Keratinocyte (primary cell): ENCODE measurements around the gene KLHL22. TPM values are rescaled to one million over a fixed set of nuclear protein-coding genes. Genes with fewer than 3 reads are reported as not detected.
"Not testable (repeated sequence)": the region's sequence is repeated elsewhere in the genome, so short reads cannot be mapped to it uniquely, and the experiment has no call there.

ENCODE experiments used
- DNase-seq: peaks from one replicate; pipeline ENCODE4 v3.0.0-alpha.2; 2011; ENCODE audit warnings: low read depth, missing footprints, low spot score
- FAIRE-seq: peaks from 2 replicates; lab custom pipeline; 2011; peaks lifted over from hg19 to GRCh38; lab: Jason Lieb, UNC
- H2AFZ ChIP-seq: 2 replicates; pipeline ENCODE4 v1.6.0; 2012; ENCODE audit warnings: low read length, control low read depth, inconsistent platforms; ENCODE audit not compliant: control insufficient read depth
- H3K27ac ChIP-seq: 2 replicates; pipeline ENCODE4 v1.5.1; 2011; ENCODE audit warnings: low read length; ENCODE audit not compliant: control insufficient read depth, insufficient read depth
- H3K27me3 ChIP-seq: 3 replicates; pipeline ENCODE4 v1.6.0; 2011; ENCODE audit warnings: low read length; ENCODE audit not compliant: control insufficient read depth, insufficient read depth; ENCODE audit errors: extremely low read depth
- H3K36me3 ChIP-seq, 2 experiments: 2 replicates in 1 of 2; 3 replicates in 1 of 2; pipeline ENCODE4 v1.5.1; 2011; ENCODE audit warnings: low read length in 2 of 2, mild to moderate bottlenecking in 1 of 2; ENCODE audit not compliant: control insufficient read depth in 2 of 2, insufficient read depth in 2 of 2; ENCODE audit errors: extremely low read depth in 1 of 2
- H3K4me1 ChIP-seq: 3 replicates; pipeline ENCODE4 v1.5.1; 2011; ENCODE audit warnings: low read length; ENCODE audit not compliant: control insufficient read depth, insufficient read depth; ENCODE audit errors: extremely low read depth
- H3K4me2 ChIP-seq: 3 replicates; pipeline ENCODE4 v1.6.0; 2011; ENCODE audit warnings: low read depth, low read length; ENCODE audit not compliant: control insufficient read depth, insufficient read depth; ENCODE audit errors: extremely low read depth
- H3K4me3 ChIP-seq, 3 experiments: fragments of 200-600 bp in 1 of 3; sonication (generic) in 1 of 3; 2 replicates in 2 of 3; 3 replicates in 1 of 3; pipeline ENCODE4 v1.5.1; 2011 to 2016; ENCODE audit warnings: low read length in 3 of 3, mild to moderate bottlenecking in 3 of 3, control low read depth in 2 of 3, inconsistent platforms in 1 of 3, low read depth in 1 of 3, mixed read lengths in 1 of 3, mixed run types in 1 of 3, moderate library complexity in 1 of 3; ENCODE audit not compliant: control insufficient read depth in 2 of 3, insufficient read depth in 2 of 3; ENCODE audit errors: extremely low read depth in 1 of 3
- H3K79me2 ChIP-seq: 2 replicates; pipeline ENCODE4 v1.6.0; 2012; ENCODE audit warnings: low read length; ENCODE audit not compliant: control insufficient read depth, insufficient read depth
- H3K9ac ChIP-seq: 3 replicates; pipeline ENCODE4 v1.6.0; 2011; ENCODE audit warnings: low read length; ENCODE audit not compliant: control insufficient read depth, insufficient read depth; ENCODE audit errors: extremely low read depth
- H3K9me1 ChIP-seq: 3 replicates; pipeline ENCODE4 v1.6.0; 2011; ENCODE audit warnings: low read length; ENCODE audit not compliant: control insufficient read depth, insufficient read depth; ENCODE audit errors: extremely low read depth
- H3K9me3 ChIP-seq: 2 replicates; pipeline ENCODE4 v1.5.1; 2012; ENCODE audit warnings: low read depth, low read length; ENCODE audit not compliant: control insufficient read depth
- H4K20me1 ChIP-seq: 3 replicates; pipeline ENCODE4 v1.6.0; 2011; ENCODE audit warnings: low read length; ENCODE audit not compliant: control insufficient read depth, insufficient read depth; ENCODE audit errors: extremely low read depth
- CTCF ChIP-seq, 3 experiments: IDR thresholded peaks in 1 of 3; conservative IDR thresholded peaks in 1 of 3; optimal IDR thresholded peaks in 1 of 3; 2 replicates in 2 of 3; 3 replicates in 1 of 3; pipeline versions ENCODE3 to v1.5.1; 2011; ENCODE audit warnings: low read length in 3 of 3, mild to moderate bottlenecking in 3 of 3, moderate library complexity in 2 of 3, control low read depth in 1 of 3, inconsistent platforms in 1 of 3; ENCODE audit not compliant: insufficient read depth in 2 of 3; ENCODE audit errors: extremely low read depth in 1 of 3
- EZH2 ChIP-seq: IDR thresholded peaks from one replicate; pipeline ENCODE4 v1.6.1; 2012; ENCODE audit warnings: inconsistent platforms, mild to moderate bottlenecking, low read length, moderate library complexity
- dilution Hi-C: fragments of 300-500 bp; cut with MboI; formaldehyde crosslinking; loops from one replicate; pipeline ENCODE4 v1.7.0; 2020; ENCODE audit warnings: low sequenced_read_pairs; ENCODE audit not compliant: extremely low pct_ligation_motif_present
- polyA plus RNA-seq, 5 experiments: library from polyadenylated mRNA; depleted of rRNA in 3 of 5; stranded (reverse) in 3 of 5; stranded (forward) in 1 of 5; unstranded in 1 of 5; fragments of >200 nt; gene quantifications; 1 replicate in 1 of 5; 2 replicates in 3 of 5; 3 replicates in 1 of 5; pipeline versions ENCODE4 v1.2.1 to v1.2.3, GENCODE V29; 2011 to 2012; ENCODE audit warnings: missing spikeins in 2 of 5, low read depth in 1 of 5, low replicate concordance in 1 of 5

The KLHL22 gene
- polyA plus RNA-seq, 1 donor (not counting 4 experiments of a cell fraction or from before 2014, with no cell fraction given), result 9.3 TPM

DNA sequence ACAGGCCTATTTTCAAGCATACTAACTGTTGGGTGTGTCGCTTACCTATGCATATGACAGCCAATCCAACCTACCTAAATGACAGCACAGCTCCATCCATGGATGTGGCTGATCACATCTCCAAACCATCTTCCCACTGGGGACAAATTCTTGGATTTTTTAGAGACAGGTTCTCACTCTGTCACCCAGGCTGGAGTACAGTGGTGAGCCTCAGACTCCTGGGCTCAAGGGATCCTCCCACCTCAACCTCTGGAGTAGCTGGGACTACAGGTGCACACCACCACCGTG lies 76.0 kb downstream of the KLHL22 start:
- dilution Hi-C loops, result no loop called here
- no peaks in the 10 kb centered on the region for H3K9me1 ChIP-seq

DNA sequence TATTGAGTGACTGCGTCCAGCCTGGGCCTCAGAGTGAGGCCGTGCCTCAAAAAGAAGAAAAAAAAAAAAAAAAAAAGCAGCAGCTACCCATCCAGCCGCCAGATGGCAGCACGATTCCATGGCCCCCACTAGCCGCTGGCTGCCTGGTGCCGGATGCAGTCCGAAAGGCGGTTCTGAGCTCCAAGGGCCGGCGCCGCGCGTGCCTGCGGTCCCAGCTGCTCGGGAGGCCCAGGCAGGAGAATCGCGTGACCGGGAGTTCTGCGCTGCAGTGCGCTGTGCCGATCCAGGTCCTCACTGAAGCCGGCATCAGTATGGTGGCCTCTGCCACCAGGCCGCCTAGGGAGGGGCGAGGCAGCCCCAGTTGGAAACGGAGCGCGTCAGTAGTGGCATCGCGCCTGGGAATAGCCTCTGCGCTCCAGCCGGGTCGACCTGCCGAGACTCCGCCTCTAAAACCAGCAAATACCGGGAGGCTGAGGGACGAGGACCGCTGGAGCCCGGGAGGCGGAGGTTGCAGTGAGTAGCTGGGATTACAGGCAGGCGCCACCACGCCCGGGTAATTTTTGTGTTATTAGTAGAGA lies 77.3 kb downstream of the KLHL22 start:
- Histone ChIP-seq H3K4me3 (peak overlapping the region in 2 of 3 experiments; percentile 55 to 61), H3K4me1 (no peaks in the 10 kb centered on the region)
- dilution Hi-C loops, result no loop called here

More for the DNA sequence above, 76.0 kb downstream of the KLHL22 start:
- H3K27ac ChIP-seq, result no peak overlapping the region
- no peaks in the 10 kb centered on the region for H3K4me1 ChIP-seq
- H3K4me3 ChIP-seq, result no peak overlapping the region
- no peak overlapping the region for H2AFZ ChIP-seq
- no peaks in the 10 kb centered on the region for H3K9me3 ChIP-seq
- no peak overlapping the region for H3K4me2 ChIP-seq
- no peaks in the 10 kb centered on the region for H4K20me1 ChIP-seq
- FAIRE-seq (no peak), DNase-seq (no peak)
- H3K27me3 ChIP-seq, result peaks cover 13% of the 10 kb centered on the region
- no peaks in the 10 kb centered on the region for H3K79me2 ChIP-seq
- TF ChIP-seq EZH2 (no peak), CTCF (optimal IDR thresholded peaks at IDR 0.05 in 1 of 3, IDR thresholded peaks at IDR 0.05 in 1 of 3, conservative IDR thresholded peaks at IDR 0.05 in 1 of 3; ENCODE audit: extremely low read depth in 1 of 3, insufficient read depth in 2 of 3, low read length in 3 of 3) (no peak)
- H3K36me3 ChIP-seq, result no peaks in the 10 kb centered on the region
- H3K9ac ChIP-seq, result no peak overlapping the region

GRCh38 chr22:20415699-20416098 lies 79.9 kb downstream of the KLHL22 start:
- H3K36me3 ChIP-seq, dilution Hi-C loops, DNase-seq: not testable (repeated sequence)

More for the DNA sequence above, 77.3 kb downstream of the KLHL22 start:
- DNase-seq (peak; percentile 26), FAIRE-seq (no peak)
- no peak overlapping the region for H3K27ac ChIP-seq
- peak overlapping the region; percentile 9 for H3K9ac ChIP-seq
- H3K4me2 ChIP-seq, result peak overlapping the region; percentile 73
- TF ChIP-seq EZH2 (no peak), CTCF (optimal IDR thresholded peaks at IDR 0.05 in 1 of 3, IDR thresholded peaks at IDR 0.05 in 1 of 3, conservative IDR thresholded peaks at IDR 0.05 in 1 of 3; ENCODE audit: extremely low read depth in 1 of 3, insufficient read depth in 2 of 3, low read length in 3 of 3) (peak; percentile 63 to 97 (median 75))
- H3K9me3 ChIP-seq, result no peaks in the 10 kb centered on the region
- no peaks in the 10 kb centered on the region for H3K79me2 ChIP-seq
- peaks cover 2% of the 10 kb centered on the region for H3K27me3 ChIP-seq
- H4K20me1 ChIP-seq, result no peaks in the 10 kb centered on the region
- no peaks in the 10 kb centered on the region for H3K9me1 ChIP-seq
- no peaks in the 10 kb centered on the region for H3K36me3 ChIP-seq
- peak overlapping the region; percentile 88 for H2AFZ ChIP-seq

DNA sequence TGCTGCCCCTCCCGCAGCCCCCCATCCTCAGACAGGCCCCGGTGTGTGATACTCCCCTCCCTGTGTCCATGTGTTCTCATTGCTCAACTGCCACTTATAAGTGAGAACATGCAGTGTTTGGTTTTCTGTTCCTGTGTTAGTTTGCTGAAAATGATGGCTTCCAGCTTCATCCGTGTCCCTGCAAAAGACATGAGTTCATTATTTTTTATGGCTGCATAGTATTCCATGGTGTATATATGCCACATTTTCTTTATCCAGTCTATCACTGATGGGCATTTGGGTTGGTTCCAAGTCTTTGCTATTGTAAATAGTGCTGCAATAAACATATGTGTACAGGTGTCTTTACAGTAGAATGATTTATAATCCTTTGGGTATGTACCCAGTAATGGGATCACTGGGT lies 80.4 kb downstream of the KLHL22 start:
- not testable (repeated sequence) for DNase-seq, FAIRE-seq

More at GRCh38 chr22:20415699-20416098, 79.9 kb downstream of the KLHL22 start:
- not testable (repeated sequence) for FAIRE-seq, H2AFZ ChIP-seq, H3K9me3 ChIP-seq, H4K20me1 ChIP-seq, H3K4me3 ChIP-seq, H3K4me1 ChIP-seq, H3K4me2 ChIP-seq, H3K27ac ChIP-seq, H3K9ac ChIP-seq, H3K9me1 ChIP-seq, H3K79me2 ChIP-seq, H3K27me3 ChIP-seq

More for the DNA sequence above, 80.4 kb downstream of the KLHL22 start:
- H3K4me2 ChIP-seq, H2AFZ ChIP-seq, H3K79me2 ChIP-seq, H3K9me3 ChIP-seq, H3K9me1 ChIP-seq, H3K4me1 ChIP-seq, H3K36me3 ChIP-seq, H3K9ac ChIP-seq, H3K27ac ChIP-seq, H3K27me3 ChIP-seq, H3K4me3 ChIP-seq, H4K20me1 ChIP-seq, dilution Hi-C loops: not testable (repeated sequence)
